CD4-positive, alpha-beta T cell (primary cell): ENCODE data around the gene VWA7. TPM values are rescaled to one million over a fixed set of nuclear protein-coding genes. Genes with fewer than 3 reads are reported as not detected.

Experiments
- ATAC-seq: fragments of 200-7000 bp; cut with Tn5 transposase; one replicate; pipeline ENCODE4 v1.10.0; 2022; ENCODE audit warnings: mild to moderate bottlenecking; ENCODE audit not compliant: poor library complexity
- CTCF ChIA-PET: fragments of 350-600 bp; sonication (Branson Sonifier 250); formaldehyde crosslinking; loops from one replicate; lab custom pipeline; 2021; ENCODE audit warnings: antibody characterized with exemption, inconsistent platforms; lab: Charles Lee
- POLR2A ChIA-PET: fragments of 350-600 bp; sonication (Branson Sonifier 250); formaldehyde crosslinking; loops from one replicate; lab custom pipeline; 2021; ENCODE audit warnings: antibody characterized with exemption, inconsistent platforms; lab: Charles Lee
- DNase-seq, 14 experiments: peaks; one replicate each; pipeline ENCODE4 v3.0.0-alpha.2; 2013 to 2020; ENCODE audit warnings: mixed read lengths in 2 of 14
- H3K27ac ChIP-seq, 2 donors: one replicate each; pipeline versions ENCODE4 v1.5.1 to v1.7.0; 2013; ENCODE audit warnings: low read length in 2 of 2, low read depth in 1 of 2, mild to moderate bottlenecking in 1 of 2
- H3K27me3 ChIP-seq, 2 experiments: 1 replicate in 1 of 2; 2 replicates in 1 of 2; pipeline versions ENCODE4 v1.6.1 to v1.7.0; 2013; ENCODE audit warnings: low read length in 2 of 2, control low read depth in 1 of 2, mild to moderate bottlenecking in 1 of 2, moderate library complexity in 1 of 2; ENCODE audit not compliant: insufficient read depth in 2 of 2, control insufficient read depth in 1 of 2
- H3K36me3 ChIP-seq: one replicate; pipeline ENCODE4 v1.6.1; 2013; ENCODE audit warnings: low read length, control low read depth; ENCODE audit not compliant: insufficient read depth
- H3K4me1 ChIP-seq: one replicate; pipeline ENCODE4 v1.6.1; 2013; ENCODE audit warnings: low read length, control low read depth; ENCODE audit not compliant: insufficient read depth
- H3K4me3 ChIP-seq: one replicate; pipeline ENCODE4 v1.5.1; 2013; ENCODE audit warnings: mild to moderate bottlenecking, low read length, moderate library complexity
- H3K9me3 ChIP-seq, 2 experiments: 1 replicate in 1 of 2; 2 replicates in 1 of 2; pipeline versions ENCODE4 v1.6.1 to v1.7.0; 2013; ENCODE audit warnings: low read length in 2 of 2, mild to moderate bottlenecking in 2 of 2, control low read depth in 1 of 2, moderate library complexity in 1 of 2; ENCODE audit not compliant: control insufficient read depth in 1 of 2, insufficient read depth in 1 of 2
- H3K27ac Mint-ChIP-seq: one replicate; pipeline ENCODE4 v1.8.0; 2020; ENCODE audit warnings: mixed read lengths
- H3K27me3 Mint-ChIP-seq: one replicate; pipeline ENCODE4 v1.8.0; 2021; ENCODE audit warnings: mixed read lengths
- H3K36me3 Mint-ChIP-seq: one replicate; pipeline ENCODE4 v1.8.0; 2021; ENCODE audit warnings: low read depth, mixed read lengths
- H3K4me1 Mint-ChIP-seq: one replicate; pipeline ENCODE4 v1.8.0; 2021; ENCODE audit warnings: low read depth, mixed read lengths
- H3K4me3 Mint-ChIP-seq: one replicate; pipeline ENCODE4 v1.8.0; 2020; ENCODE audit warnings: mild to moderate bottlenecking, mixed read lengths
- H3K9me3 Mint-ChIP-seq: one replicate; pipeline ENCODE4 v1.8.0; 2020; ENCODE audit warnings: mixed read lengths
- intact Hi-C, 2 experiments: fragments of 100-400 bp; cut with DNase I in 1 of 2; cut with micrococcal nuclease in 1 of 2; formaldehyde crosslinking; loops; one replicate each; pipeline versions ENCODE4 v1.15.1 to v1.9.0; 2023 to 2025; cut with DNase I, micrococcal nuclease
- total RNA-seq, 174 experiments: library from RNA in 2 of 174; stranded (reverse) in 2 of 174; gene quantifications; one replicate each; pipeline ENCODE4 v1.2.3 and lab custom pipeline; 2021 to 2026
- TF ChIP-seq, protein P1 (sequence below): fragments of 200-600 bp; IDR thresholded peaks from one replicate; pipeline ENCODE4 v1.8.0; 2022; ENCODE audit warnings: antibody characterized with exemption, mild to moderate bottlenecking

VWA7 gene
- total RNA-seq, 2 experiments from 2014 or later: 1.7 TPM

DNA sequence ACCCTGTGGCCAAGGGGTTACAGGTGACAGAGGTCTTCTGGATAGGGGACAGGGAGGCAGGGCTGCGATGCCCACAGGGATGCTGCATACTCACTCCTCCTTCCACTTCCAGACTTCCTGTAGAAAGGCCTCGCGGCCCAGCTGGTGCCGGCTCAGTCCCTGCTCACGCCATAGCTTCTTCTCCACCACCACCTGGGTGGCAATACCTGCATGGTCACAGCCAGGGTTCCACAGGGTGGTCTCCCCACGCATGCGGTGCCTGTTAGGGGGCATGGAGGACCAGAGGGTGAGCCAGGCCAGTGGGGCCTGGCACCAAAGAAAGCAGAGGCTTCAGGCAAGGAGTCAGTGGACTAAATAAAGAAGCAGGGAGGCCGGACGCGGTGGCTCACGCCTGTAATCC is 8.3 kb upstream of the VWA7 start:
- Mint-ChIP-seq H3K9me3 (no peaks in the 10 kb centered on the region), H3K36me3 (peaks cover 44% of the 10 kb centered on the region), H3K27me3 (no peaks in the 10 kb centered on the region), H3K27ac (no peak overlapping the region), H3K4me3 (no peak overlapping the region), H3K4me1 (peaks cover under 1% of the 10 kb centered on the region)
- CTCF ChIA-PET: no interaction called here
- TF ChIP-seq, protein P1, sequence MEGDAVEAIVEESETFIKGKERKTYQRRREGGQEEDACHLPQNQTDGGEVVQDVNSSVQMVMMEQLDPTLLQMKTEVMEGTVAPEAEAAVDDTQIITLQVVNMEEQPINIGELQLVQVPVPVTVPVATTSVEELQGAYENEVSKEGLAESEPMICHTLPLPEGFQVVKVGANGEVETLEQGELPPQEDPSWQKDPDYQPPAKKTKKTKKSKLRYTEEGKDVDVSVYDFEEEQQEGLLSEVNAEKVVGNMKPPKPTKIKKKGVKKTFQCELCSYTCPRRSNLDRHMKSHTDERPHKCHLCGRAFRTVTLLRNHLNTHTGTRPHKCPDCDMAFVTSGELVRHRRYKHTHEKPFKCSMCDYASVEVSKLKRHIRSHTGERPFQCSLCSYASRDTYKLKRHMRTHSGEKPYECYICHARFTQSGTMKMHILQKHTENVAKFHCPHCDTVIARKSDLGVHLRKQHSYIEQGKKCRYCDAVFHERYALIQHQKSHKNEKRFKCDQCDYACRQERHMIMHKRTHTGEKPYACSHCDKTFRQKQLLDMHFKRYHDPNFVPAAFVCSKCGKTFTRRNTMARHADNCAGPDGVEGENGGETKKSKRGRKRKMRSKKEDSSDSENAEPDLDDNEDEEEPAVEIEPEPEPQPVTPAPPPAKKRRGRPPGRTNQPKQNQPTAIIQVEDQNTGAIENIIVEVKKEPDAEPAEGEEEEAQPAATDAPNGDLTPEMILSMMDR: no peak
- H3K4me1 ChIP-seq: peaks cover 3% of the 10 kb centered on the region
- no peak overlapping the region for H3K27ac ChIP-seq
- no peaks in the 10 kb centered on the region for H3K27me3 ChIP-seq
- intact Hi-C loops: no loop called here
- ATAC-seq: no peak
- no peaks in the 10 kb centered on the region for H3K9me3 ChIP-seq
- POLR2A ChIA-PET: interaction anchor here (1.1 to 1.3 kb wide), 2 partner anchors 10 to 11 kb away, joined by 3 read pairs; partner anchors contain the start of gene VARS1
- no peak overlapping the region for H3K4me3 ChIP-seq
- H3K36me3 ChIP-seq: peaks cover 61% of the 10 kb centered on the region
- DNase-seq: no peak

DNA sequence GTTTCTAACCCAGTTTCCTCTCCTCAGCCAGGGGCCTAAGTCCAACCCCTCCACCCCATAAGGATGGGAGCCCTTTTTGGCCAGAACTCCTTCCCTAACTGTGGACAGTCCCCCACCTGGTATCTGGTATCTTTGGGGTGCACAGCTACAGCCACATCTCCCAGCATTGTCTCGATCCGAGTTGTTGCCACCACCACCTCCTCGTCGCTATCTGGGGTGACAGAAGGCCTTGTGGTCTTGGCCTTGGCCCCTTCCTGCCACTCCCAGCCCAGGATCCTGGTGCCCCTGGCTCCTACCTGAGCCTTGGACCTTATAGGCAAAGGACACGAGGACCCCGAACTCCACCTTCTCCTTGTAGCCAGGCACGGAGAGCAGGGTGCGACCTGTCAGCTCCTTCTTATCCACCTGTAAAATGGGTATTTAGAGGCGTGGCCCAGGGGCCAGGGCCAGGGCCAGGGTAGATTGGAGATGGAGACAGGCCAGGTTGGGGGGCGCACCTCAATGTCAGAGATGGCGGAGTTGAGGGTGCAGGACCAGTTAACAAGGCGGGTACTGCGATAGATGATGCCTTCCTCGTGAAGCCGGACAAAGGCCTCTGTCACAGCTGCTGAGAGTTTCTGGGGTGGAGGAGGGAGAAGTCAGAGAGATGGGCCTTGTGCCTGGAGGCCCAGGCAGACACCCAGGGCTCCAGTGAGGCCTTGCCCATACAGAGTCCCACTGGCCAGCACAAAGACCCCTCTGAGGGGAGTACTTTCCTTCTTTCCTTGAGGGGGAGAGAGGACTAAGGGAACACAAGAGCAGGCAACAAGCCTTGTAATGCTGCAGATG is 7.2 kb upstream of the VWA7 start:
- H3K27me3 Mint-ChIP-seq: no peaks in the 10 kb centered on the region
- no peak overlapping the region for H3K27ac Mint-ChIP-seq
- no peak overlapping the region for H3K4me3 Mint-ChIP-seq
- no peaks in the 10 kb centered on the region for H3K9me3 Mint-ChIP-seq
- TF ChIP-seq, protein P1: no peak
- H3K27ac ChIP-seq: no peak overlapping the region
- H3K36me3 ChIP-seq: peaks cover 69% of the 10 kb centered on the region
- no peaks in the 10 kb centered on the region for H3K4me1 Mint-ChIP-seq
- peaks cover 48% of the 10 kb centered on the region for H3K36me3 Mint-ChIP-seq
- DNase-seq (no peak), ATAC-seq (no peak)
- H3K4me1 ChIP-seq: peaks cover under 1% of the 10 kb centered on the region
- POLR2A ChIA-PET: interaction anchor here (0.6 to 1.1 kb wide), 2 partner anchors 11 to 430 kb away, joined by 3 read pairs; partner anchors contain the start of gene VARS1
- no peak overlapping the region for H3K4me3 ChIP-seq
- H3K9me3 ChIP-seq: no peaks in the 10 kb centered on the region
- CTCF ChIA-PET: interaction anchor here (0.6 kb wide), 1 partner anchor 103 kb away, joined by 3 read pairs; the partner anchor contains the start of gene LY6G5C
- H3K27me3 ChIP-seq: no peaks in the 10 kb centered on the region
- intact Hi-C loops: no loop called here

DNA sequence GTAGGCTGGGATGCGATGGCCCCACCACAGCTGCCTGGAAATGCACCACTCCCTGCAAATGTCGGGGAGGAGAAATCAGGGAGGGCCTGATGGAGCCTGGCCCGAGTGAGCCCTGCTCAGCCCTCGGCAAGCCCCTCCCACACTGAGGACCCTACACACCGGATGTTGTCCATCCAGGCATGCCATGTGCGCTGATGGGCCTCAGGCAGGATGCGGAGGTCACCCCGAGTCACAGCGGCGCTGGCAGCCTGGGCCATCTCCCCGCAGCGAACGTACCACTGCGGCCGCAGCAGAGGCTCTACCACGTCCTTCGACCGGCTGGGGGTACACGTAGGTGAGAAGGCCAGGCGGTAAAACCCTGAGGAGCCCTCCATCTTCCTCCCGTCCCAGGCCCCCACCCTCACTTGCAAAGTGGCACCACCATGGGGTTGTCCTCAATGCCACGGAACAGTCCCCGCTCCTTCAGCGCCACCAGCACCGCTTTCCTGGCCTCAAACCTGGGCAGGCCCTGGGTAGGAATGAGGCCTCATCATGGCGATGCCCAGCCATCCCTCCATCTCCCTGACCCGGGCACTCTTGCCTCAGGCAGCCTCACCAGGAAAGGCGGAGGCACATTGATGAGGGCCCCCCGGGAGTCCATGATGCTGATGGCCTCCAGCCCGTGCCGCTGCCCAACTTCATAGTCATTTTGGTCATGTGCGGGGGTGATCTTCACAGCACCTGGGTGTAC is 5.2 kb upstream of the VWA7 start:
- no peaks in the 10 kb centered on the region for H3K9me3 Mint-ChIP-seq
- H3K27me3 ChIP-seq: no peaks in the 10 kb centered on the region
- H3K36me3 ChIP-seq: peaks cover 72% of the 10 kb centered on the region
- no peak overlapping the region for H3K4me3 ChIP-seq
- H3K4me3 Mint-ChIP-seq: no peak overlapping the region
- no peak overlapping the region for H3K27ac Mint-ChIP-seq
- peaks cover 47% of the 10 kb centered on the region for H3K36me3 Mint-ChIP-seq
- no peaks in the 10 kb centered on the region for H3K9me3 ChIP-seq
- intact Hi-C loops: no loop called here
- TF ChIP-seq, protein P1: no peak
- no peak overlapping the region for H3K27ac ChIP-seq
- no peaks in the 10 kb centered on the region for H3K27me3 Mint-ChIP-seq
- CTCF ChIA-PET: no interaction called here
- DNase-seq: no peak
- H3K4me1 ChIP-seq: peaks cover 10% of the 10 kb centered on the region
- H3K4me1 Mint-ChIP-seq: peaks cover 4% of the 10 kb centered on the region
- no peak for ATAC-seq
- POLR2A ChIA-PET: interaction anchor here (0.6 kb wide), 1 partner anchor 103 kb away, joined by 3 read pairs; no protein-coding TSS in a partner anchor
